GM19395 (cell line): Measurements from ENCODE around the gene FAM13A.
A peak's percentile ranks its signal among the peaks of the same experiment; 100 is the strongest.
"Not testable (repeated sequence)": the region's sequence is repeated elsewhere in the genome, so short reads cannot be mapped to it uniquely, and the experiment has no call there.

Experiments used
- ATAC-seq: cut with Tn5 transposase; IDR thresholded peaks from one replicate; pipeline ENCODE4 v1.9.1; 2021; ENCODE audit warnings: mild to moderate bottlenecking, moderate library complexity; ENCODE audit not compliant: unreplicated experiment

The FAM13A gene

DNA sequence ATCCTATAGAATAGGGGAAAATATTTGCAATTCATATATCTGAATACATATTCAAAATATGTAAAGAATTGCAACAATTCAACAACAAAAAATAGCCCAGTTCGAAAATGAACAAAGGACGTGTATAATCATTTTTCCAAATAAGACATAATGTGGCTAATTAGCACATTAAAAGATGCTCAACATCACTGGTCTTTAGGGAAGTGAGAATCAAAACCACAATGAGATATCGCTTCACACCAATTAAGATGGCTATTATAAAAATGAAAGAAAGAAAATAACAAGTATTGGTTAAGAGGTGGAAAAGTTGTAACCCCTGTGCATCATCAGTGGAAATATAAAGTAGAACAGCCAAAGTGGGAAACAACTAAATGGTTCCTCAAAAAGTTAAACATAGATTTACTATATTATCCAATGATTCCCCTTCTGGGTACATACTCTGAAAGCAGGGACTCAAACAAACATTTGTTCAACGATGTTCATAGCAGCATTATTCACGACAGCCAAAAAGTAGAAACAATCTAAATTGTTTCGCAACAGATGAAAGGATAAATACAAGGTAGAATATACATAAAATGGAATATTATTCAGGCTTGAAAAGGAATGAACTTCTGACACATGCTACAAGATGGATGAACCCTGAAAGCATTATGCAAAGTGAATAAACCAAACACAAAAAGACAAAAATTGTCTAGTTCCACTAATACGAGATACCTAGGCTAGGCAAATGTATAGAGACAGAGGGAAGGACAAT is 12.7 kb downstream of the FAM13A start:
- ATAC-seq, result no peak

DNA sequence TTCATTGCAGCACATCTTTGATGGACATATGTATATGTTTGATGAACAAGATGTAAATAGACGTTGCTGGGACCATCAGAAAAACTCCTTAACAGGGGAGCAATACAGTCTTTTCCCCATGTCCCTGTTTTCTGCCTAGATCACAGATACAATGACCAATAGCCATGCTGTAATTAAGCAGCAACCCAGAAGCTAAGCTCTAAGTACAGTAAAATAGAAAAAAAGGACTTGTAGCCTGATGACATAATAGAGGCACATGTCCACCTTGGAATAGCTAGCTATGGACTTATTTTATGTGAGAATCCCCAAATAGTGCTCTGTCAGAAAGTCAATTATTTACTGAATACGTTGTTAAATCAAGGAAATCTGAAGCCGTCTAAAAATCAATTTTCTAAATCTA is 14.9 kb downstream of the FAM13A start:
- no peak for ATAC-seq

DNA sequence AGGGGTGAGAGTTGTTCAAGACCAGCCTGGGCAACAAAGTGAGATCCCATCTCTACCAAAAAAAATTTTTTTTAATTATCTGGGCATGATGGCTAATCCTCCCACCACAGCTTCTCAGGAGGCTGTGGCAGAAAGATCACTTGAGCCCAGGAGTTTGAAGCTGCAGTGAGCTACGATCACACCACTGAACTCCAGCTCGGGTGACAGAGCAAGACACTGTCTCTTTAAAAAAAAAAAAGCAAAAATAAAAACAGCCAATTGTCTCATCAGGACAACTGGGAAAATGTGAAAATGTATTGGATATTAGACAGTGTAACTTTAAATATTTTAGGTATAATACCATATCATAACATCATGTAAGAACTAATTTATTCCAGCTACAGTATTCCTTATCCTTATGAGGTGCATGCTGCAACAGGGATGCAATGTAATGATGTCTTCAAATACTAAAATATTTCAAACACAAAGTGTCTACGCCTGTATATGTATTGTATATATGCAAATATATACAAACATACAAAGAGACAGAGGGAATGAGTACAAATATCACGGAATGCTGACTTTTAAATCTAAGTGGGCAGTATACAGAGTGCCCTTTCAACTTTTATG is 17.2 kb downstream of the FAM13A start:
- ATAC-seq, result no peak

DNA sequence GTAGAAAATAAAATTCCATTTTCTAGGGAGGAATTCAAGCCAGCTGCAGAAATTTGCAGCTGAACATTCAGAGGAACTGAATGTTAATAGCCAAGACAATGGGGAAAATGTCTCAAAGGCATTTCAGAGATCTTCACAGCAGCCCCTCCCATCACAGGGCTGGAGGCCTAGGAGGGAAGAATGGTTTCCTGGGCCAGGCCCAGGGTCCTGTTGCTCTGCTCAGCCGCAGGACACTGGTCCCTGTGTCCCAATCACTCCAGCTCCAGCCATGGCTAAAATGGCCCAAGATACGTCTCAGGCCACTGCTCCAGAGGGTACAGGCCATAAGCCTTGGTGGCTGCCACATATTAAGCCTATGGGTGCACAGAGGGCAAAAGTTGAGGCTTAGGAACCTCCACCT is 20.4 kb downstream of the FAM13A start:
- ATAC-seq, result no peak

DNA sequence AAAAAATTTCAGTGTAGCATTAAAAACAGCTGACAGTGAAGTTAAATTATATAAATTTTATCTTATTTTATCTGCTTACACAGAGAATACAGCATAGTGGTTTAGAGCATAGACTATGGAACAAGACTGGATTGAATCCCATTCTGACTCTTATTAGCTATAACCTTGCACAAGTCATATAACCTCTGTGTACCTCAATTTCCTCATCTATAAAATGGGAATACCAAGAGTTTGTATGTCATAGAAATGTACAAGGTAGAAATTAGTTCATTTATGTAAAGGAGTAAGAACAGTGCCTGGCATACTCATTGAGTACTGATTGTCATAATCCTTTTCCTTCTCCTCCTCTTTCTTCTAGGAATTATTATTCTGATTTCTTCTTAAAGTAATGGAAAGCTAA is 25.7 kb downstream of the FAM13A start:
- ATAC-seq, result no peak

DNA sequence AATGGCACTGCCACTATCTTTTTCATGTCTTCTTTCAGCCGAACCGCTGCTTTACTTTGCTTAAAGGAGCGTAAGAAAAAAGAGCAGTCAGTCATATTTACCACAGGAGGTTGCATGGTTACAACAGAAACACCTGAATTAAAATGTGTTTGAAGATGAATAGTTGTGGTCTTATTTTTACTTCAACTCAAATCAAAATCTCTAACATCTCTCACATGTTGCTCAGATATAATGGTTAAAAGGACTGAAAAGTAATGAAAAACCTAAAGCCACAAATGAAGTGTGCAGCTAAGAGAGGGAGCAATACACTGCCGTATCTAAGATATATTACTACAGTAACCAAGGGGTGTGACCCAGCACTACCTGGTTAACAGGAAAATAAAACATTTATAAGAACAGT is 27.4 kb downstream of the FAM13A start:
- no peak for ATAC-seq

DNA sequence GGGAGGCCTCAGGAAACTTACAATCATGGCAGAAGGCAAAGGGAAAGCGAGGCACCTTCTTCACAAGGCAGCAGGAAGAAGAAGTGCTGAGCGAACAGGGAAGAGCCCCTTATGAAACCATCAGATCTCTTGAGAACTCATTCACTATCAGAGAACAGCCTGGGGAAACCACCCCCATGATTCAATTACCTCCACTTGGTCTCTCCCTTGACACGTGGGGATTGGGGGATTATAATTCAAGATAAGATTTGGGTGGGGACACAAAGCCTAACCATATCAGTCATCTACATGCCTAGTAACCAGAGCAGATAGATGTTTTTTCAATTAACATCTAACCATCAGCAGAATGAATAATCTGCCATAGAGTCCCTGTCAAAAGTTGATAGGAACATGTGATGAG is 30.4 kb downstream of the FAM13A start:
- ATAC-seq, result no peak

DNA sequence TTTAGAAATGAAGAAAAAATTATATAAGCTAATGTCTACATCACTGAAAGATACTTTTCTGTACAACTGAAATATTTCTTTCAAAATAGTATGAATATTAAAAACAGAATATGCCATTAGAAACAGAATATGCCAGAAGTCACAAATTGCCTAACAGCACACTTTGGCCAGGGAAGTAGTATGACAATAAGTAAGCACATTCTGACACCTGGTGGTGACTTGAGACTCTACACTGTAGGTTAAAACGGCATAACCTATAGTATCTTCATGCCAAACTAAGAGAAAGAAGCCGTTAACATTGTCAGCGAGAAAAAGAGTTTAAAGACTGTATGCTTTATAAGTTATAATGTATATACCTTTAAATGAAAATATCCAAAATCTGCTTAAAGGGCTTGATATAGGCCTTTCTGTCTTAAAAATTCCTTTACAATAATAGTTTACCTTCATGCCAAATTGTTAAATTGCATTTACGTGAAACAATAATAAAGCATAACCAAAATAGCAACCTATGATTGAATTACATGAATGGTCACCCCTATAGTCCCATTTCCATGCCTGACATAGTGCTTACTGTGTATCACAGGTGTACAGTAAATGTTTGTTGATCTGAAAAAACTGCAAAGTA is 32.8 kb downstream of the FAM13A start:
- ATAC-seq, result peak; percentile 98

DNA sequence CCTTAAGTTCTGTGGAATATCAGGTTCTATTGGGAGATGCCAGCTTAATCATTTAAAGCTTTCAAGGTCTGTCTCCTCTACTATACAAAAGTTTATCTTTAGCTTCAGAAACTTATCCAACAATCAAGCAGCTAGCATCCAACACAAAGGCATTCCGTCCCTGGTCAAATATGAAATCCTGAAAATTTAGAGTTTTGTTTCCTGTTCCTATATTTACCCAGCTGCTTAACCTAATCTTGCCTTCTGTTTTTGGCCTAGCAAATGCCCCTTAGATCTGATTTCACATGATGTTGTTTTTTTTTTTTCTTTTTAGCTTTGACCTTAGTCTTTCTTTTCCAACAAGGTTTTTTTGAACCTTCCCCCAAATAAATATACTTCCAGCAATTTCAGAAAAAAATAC is 33.8 kb downstream of the FAM13A start:
- no peak for ATAC-seq

DNA sequence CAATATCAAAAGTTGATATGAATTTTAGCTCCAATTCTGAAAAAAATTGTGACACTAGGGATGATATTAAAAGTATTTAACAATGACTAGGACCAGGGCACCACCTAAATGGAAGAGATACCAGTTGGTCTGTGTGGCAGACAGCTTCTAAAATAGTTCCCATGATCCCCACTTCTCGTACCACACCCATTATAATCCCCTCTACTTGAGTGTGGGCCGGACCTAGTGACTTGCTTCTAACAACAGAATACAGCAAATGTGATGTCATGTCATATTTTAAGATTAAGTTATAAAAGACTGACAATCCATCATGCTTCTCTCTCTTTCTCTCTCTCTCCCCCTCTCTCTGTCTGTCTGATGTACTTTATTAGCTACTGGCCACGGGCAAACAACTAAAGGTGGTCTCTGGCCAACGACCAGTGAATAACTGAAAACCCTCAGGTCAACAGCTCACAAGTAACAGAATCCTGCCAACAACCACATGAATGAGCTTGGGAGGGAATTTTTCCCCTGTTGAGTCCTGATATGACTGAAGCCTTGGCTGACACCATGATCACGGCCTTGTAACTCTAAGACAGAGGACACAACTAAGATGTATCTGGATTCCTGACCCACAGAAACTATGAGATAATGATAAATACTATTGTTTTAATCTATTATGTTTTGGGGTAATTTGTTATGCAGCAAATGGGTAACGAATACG is 34.4 kb downstream of the FAM13A start:
- ATAC-seq, result no peak

DNA sequence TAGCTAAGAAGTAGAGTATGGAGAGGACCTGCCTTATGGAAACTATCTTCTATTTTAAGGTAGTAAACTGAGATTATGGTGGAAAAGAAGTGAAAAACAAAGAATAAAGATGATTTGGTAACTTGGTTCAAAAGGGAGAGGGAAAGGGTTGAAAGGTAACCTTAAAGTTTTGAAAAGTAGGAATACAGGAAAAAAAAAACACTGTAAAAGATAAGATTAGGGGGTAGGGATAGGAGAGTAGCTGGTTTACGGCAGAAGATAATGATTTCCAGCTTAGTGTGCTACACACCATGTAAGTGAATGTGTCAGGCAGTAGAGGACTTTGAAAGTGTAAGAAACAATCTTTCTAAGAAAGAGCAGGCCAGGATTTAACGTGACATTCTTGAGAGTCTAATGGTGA is 35.3 kb downstream of the FAM13A start:
- ATAC-seq, result no peak

DNA sequence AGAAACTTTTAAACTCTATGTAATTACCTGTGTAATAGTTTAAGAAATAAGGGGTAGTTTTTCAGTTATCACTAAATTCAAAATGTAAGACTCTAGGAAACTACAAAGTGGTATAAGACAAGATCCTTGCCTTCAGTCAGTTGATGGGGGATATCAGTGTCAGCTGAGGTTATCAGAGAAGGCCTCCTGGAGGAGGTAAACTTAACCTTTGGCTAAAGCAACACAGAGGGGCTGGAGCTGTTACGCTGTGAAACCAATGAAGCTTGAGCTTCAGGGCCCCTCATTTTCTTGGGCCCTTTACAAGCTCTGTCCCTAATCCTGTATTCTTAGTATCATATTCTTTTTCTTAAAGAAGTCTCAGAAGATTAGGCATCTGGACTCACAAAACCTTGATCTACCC is 35.9 kb downstream of the FAM13A start:
- ATAC-seq, result no peak

DNA sequence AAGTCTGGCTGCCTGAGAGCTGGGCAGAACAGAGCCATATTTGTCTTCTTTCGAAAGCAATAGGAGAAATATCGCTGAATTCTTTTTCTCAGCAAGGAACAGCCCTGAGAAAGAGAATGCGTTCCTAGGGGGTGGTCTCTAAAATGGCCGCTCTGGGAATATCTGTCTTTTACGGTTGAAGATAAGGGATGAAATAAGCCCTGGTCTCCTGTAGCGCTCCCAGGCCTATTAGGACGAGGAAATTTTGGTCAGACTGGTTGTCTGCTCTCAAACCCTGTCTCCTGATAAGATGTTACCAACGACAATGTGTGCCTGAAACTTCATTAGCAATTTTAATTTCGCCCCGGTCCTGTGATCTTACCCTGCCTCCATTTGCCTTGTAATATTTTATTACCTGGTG is 42.1 kb downstream of the FAM13A start:
- not testable (repeated sequence) for ATAC-seq

DNA sequence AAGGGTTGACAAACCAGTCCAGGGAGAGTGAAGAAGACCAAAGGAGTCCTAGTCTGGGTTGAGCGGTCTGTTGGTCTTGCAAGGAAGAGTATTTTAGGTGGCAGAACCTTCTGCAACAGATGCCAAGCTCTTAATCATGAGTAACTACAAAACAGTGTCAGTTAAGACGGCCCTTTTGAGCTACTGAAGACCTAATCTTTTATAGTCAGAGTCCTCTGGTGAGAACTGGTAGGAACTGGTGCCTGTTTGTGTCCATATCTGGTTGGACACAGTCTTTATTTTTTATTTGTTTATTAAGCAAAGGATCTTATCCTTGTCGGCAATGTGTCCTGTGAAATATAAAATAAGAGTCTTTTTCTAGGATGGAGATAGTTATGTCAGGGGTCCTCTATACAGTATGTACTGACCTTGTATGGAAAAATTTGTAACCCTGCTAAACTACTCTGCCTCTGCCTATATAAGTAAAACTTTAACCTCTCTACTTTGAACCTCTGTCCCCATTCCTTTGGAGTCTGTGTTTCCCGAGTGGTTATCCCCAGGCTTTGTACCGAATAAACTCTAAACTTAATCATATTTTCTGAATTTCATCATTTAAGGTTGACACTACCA is 47.1 kb downstream of the FAM13A start:
- no peak for ATAC-seq

DNA sequence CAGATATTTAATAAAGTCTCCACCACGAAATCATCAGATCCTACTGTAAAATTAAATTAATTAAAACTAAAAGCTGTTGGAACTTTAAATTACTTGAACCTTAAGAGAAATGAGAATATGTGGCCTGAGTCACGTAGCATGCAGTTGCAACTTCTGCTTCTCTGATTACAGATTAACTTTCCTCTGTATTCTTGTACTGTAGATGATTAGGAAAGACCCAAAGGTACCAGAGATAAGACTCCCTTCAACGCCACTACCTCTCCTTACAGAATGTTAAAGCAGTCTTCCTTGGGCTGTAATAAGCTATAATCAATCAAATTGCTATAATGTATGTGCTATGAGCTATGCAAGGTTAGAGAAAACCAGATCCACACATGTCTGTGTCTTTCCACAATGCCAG is 47.9 kb downstream of the FAM13A start:
- ATAC-seq, result peak; percentile 89

DNA sequence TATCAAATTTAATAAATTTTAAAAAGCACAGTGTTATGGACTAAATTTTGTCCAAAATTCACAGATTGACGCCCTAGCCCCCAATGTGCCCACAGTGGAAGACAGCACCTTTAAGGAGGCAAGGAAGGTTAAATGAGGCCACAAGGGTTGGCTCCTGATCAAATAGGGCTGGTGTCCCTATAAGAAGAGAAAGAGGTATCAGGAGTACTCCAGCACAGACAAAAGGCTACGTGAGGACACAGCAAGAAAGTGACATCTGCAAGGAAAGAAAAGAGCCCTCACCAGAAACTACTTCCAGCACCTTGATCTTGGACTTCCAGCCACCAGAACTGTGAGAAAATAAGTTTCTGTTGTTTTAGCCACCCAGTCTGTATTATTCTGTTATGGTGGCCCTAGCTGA is 48.8 kb downstream of the FAM13A start:
- no peak for ATAC-seq

DNA sequence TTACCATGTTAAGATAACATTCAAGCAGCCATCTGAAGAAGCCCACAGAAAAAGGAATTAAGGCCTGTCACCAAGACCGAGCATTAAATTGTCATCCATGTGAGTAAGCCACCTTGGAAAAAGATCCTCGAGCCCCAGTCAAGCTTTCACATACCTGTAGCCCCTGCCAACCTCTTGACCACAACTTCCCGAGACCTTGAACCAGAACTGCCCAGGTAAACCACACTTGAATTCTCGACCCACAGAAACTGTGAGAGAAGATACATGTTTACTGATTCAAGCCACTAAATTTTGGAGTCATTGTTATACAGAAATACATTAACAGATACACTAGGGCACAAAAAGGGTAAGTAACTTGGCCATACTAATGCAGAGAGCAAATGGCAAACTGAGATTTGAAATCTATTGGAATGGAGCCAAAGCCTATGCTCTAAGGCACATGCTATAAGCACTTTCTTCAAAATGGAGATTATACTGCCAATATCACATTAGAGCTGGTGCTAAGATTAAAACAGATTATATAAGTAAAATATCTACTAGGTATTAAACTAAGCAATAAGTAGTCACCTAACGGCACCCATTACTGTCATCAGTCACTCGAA is 49.5 kb downstream of the FAM13A start:
- ATAC-seq, result no peak

DNA sequence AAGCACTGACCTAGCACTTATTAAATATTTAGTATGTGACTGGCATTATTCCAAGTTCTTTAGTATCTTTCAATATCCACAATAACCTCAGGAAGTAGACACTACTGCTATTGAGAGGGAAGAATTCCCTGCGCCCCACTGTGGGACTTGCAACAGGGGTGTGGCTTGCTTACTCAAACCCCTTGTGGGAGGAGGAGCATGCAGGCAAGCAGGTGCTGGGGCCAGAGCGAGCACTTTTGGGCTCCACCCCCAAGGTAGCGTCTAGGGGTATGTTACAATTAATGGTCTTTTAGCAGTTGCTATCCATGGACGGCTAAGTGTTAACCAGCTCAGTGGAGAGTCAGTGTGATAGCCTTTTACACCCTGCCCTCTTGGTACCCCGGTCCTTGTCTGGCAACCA is 50.7 kb downstream of the FAM13A start:
- no peak for ATAC-seq

DNA sequence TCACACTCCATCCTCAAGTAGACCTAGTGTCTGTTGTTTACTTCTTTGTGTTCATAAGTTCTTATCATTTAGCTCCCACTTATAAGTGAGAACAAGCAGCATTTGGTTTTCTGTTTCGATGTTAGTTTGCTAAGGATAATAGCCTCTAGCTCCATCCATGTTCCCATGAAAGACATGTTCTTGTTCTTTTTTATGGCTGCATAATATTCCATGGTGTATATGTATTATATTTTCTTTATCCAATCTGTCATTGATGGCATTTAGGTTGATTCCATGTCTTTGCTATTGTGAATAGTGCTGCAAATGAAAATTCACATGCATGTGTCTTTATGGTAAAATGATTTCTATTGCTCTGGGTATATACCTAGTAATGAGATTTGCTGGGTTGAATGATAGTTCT is 51.9 kb downstream of the FAM13A start:
- ATAC-seq, result not testable (repeated sequence)

DNA sequence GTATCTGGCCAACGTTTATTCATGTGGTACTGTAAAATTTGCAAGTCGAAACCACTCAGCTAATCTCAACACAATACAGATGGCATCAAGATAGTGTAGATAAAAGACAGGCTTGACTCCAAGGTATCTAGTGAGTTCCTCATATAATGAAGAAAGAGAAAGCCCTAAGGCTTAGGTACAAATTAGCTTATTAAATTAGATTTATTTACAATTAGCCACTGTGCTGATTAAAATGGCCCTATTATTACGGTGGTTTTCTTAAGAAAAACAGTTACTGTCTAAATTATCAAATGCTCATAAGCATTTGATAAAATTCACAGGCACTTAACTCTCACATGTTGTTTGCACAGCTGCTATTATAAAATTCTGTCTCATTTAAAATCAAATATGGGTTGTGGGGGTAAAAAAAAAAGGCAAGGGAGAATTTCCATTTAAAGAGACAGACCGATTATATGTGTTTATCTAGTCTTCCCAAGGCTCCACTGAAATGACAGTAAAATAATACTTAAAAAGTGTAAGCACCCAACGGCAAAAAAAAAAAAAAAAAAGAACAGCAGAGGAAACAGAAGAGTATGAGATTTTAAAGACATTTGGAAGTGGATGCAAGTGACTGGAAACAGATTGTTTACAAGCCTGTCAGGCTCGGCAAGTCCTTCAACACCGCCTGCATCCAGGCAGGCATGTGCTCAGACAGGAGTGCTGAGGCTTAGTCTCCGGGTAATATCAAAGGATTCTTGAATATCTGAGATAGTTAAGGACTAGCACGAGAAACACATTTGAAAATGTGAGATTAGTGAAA is 55.1 kb downstream of the FAM13A start:
- no peak for ATAC-seq
